Fibroblast of lung (primary cell): Measurements from ENCODE around the gene CFAP58.

Experiments used
- CTCF ChIP-seq, 2 donors: IDR thresholded peaks in 1 of 2; conservative IDR thresholded peaks in 1 of 2; 1 replicate in 1 of 2; 2 replicates in 1 of 2; pipeline ENCODE4 v1.5.1; 2011 to 2012; ENCODE audit warnings: low read length in 2 of 2, control low read depth in 1 of 2, inconsistent platforms in 1 of 2, low read depth in 1 of 2, mild to moderate bottlenecking in 1 of 2
- EZH2 ChIP-seq: IDR thresholded peaks from 2 replicates; pipeline ENCODE4 v1.5.1; 2012; ENCODE audit warnings: low read length, control low read depth, mild to moderate bottlenecking; ENCODE audit errors: missing control alignments

GRCh38 chr10:104328646-104328895, 25.1 kb upstream of the CFAP58 start:
- TF ChIP-seq CTCF (conservative IDR thresholded peaks at IDR 0.05 in 1 of 2, IDR thresholded peaks at IDR 0.05 in 1 of 2; ENCODE audit: low read depth in 1 of 2, low read length in 2 of 2) (no peak), EZH2 (no peak)
